GM19239 (cell line): Measurements from ENCODE around the gene TGFBRAP1.
"Not testable (repeated sequence)": the region's sequence is repeated elsewhere in the genome, so short reads cannot be mapped to it uniquely, and the experiment has no call there.

ENCODE experiments used
- DNase-seq: peaks from one replicate; pipeline ENCODE4 v3.0.0; 2011; ENCODE audit warnings: low spot score; ENCODE audit not compliant: insufficient read length
- FAIRE-seq: peaks from 2 replicates; lab custom pipeline; 2011; peaks lifted over from hg19 to GRCh38; lab: Jason Lieb, UNC

TGFBRAP1 gene

DNA sequence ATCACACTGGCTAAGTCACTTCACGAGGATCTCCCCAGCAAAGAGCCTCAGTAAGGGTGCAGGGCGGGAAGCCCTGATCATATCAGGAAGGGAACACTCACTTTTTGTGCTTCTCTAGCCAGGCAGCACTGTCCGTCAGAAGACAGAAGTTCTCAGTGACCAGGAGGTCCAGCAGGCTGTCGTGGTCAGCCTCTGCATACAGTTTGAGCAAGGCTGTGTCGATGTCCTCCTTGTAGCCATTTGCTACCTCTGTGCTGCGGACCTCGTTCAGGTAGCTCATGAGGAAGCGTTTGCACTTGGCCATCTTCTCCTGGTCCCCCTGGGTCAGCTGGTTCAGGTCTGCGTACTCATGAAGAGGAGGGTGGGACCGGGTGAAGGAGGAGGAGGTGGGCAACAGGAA, 49.3 kb downstream of the TGFBRAP1 start:
- DNase-seq (no peak), FAIRE-seq (no peak)

- no peak for DNase-seq
- no peak for FAIRE-seq
These were observed 50.4 kb downstream of the TGFBRAP1 start for GRCh38 chr2:105279126-105279525.

DNA sequence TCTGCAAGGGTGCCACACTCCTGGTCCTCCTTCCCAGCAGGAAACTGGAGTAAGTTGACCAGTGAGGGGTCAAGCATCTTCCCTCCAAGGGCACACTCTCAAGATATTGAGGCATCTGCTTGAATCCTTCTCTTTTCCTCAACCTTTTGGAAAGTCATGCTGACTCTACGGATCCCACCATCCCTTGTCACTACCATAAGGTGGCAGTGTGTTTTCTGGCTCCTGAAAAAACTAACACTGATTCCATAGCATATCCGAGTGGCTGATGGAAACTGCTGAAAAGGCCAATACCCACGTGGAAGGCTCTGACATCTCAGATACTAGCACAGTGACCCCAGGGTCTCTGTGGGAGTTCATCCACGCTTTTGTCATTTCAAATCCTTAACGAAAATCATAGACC, 50.9 kb downstream of the TGFBRAP1 start:
- FAIRE-seq (no peak), DNase-seq (no peak)

DNA sequence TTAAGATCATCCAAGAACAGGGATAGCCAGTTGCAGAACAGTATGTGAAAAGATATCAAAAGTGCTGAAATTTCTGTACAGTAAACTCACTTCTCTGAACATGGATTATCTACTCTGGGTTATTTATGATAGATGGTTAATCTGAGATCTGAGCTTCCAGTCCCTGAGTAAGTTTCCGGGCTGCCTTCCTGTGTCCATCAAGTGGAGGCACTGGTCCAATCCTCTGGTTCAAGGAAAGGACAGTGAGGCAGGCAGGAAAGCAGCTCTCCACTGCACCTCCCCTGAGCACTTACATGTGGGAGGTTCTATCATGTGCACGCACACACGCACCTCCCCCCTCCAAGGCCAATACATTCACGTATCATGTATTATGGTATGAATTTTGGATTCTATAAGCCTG, 55.5 kb downstream of the TGFBRAP1 start:
- FAIRE-seq (no peak), DNase-seq (no peak)

DNA sequence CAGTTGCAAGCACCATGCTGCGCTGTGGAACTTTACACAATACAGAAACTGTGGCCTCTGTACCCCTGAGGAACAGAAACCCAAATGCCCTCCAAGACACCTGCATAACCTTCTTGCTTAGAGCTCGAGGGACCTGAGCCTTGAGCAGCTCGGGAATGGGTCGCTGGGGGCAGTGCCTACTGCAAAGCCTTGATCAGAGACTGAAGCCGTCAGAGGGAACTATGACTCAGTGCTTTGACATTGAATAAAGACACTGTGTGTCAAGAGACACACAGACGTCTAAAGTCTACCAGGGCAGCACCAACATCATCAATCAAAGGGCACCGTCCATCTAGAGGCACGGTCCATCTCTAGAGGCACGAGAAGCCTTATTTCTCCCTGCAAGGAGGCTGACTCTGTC, 57.4 kb downstream of the TGFBRAP1 start:
- DNase-seq (no peak), FAIRE-seq (no peak)

DNA sequence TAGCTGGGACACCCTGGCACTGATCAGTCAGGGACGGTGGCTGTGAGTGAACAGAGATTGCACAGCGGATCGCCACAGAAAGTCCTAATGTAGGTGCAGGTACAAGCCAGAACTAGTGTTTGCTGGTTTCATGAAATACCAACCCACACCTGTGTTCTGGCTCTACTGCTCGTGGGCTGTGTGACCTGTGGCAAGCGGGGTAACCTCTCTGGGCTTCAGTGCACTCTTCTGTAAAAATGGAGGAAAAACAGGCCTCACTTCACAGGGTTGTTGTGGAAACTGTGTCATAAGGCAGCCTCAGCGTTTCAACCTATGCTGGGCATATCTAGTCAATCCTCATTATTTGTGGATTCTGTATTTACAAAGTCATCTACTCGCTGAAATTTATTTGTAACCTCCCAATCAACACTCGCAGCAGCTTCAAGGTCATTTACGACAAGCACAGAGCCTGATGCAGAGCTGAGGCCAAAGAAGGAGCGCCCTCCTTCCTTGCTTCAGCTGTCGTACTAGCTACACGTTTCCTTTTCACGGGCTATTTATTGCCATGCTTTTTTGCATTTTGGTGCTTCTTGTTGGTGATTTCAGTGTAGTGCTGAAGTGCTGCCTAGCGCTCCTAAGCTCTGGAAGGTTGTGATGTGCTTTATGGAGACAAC, 58.0 kb downstream of the TGFBRAP1 start:
- FAIRE-seq (no peak), DNase-seq (no peak)

GRCh38 chr2:105269426-105269825, 60.1 kb downstream of the TGFBRAP1 start:
- FAIRE-seq (no peak), DNase-seq (no peak)

DNA sequence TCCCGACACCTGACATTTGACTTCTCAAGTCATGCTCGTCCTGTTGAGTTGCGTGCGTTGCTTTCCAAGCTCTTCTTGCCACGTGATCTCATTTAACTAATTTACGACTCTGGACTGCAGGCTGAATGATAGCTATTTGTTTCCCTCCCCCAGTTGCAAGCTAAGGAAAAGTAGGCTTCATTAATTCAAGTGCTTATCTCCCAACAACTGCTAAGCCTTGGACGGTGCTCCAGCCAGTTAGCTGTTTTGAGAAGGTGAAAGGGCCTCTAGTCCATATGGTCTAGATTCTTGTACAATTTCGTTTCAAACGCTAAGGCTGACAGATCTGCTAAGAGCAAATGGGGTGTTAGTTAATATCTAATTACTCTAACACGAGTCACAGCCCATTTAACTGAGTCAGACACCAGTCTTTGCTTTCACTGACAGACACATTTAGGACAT, 66.9 kb downstream of the TGFBRAP1 start:
- no peak for FAIRE-seq
- DNase-seq, result no peak

DNA sequence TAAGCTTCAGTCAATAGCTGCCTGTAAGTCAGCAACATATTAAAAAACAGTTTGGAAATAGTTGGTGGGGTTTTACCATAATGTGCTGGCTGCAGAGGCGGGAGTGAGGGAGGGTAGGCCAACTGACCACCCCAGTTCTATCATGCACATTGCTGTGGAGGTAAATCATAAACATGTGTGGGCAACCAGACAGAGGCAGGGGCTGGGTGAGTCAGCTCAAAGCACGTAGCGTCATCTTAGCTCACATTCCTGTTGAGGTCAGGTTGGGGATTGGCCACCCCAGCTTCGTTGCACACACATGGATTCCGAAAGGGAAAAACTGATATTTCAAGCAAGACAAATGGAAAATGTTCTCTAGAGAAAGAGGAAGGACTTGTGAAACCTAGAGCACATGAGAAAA, 68.5 kb downstream of the TGFBRAP1 start:
- DNase-seq, result no peak
- no peak for FAIRE-seq

DNA sequence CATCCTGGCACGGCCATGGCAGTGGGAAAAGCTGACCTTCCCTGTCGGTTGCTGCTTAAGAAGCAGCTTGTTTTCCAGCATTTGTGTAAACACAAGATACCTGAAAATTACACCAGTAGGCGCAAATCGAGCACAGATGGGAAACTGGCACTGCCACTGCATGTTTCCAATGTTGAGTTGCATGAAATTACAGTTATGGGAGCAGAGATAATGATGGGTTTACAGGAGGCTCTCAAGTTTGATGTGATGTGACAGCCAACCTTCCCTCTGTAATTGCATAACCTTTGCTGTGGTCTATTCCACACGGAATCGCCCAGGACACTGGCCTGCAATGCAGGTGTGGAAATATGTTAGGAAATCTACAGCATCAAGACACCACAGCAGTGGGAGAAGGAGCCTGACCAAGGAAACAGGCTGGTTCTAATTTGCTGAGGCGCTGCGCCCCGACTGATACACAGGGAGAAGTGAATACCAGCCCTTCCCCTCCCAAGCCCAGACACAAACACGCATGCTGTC, 70.6 kb downstream of the TGFBRAP1 start:
- DNase-seq (no peak), FAIRE-seq (no peak)

DNA sequence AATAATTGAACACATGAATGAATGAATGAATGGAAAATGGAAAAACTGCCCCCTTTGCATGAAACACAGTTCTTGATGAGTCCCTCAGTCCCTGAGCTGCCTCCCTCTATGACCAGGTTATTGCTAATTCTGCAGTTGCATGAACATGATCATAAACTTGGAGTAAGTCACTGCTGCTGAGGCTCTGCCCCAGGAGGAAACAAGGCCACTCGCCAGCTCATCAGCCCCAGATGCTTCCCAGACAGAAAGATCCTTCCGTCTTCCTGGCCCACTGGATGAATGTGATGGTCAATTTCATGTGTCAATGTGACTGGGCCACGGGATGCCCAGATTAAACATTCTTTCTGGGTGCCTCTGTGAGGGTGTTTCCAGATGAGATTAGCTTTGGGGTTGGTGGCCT, 71.6 kb downstream of the TGFBRAP1 start:
- no peak for FAIRE-seq
- no peak for DNase-seq

DNA sequence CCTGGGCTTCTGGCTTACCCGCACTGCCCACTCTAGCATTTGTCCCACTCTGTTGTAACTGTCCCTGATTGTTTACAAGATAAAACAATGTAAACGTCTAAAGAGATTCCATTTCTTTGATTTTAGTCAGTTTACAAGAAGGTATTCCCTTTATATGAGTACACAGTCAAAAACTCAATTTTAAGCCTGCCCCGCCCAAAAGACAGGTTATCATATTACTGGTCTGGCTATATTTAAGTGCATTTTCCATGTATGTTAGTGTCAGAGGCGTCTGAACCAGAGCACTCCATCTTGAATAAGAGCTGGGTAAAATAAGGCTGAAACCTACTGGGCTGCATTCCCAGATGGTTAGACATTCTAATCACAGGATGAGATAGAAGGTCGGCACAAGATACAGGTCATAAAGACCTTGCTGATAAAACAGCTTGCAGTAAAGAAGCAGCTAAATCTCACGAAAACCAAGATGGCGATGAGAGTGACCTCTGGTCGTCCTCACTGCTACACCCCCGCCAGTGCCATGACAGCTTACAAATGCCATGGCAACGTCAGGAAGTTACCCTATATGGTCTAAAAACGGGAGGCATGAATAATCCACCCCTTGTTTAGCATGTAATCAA, 73.0 kb downstream of the TGFBRAP1 start:
- FAIRE-seq, result no peak
- no peak for DNase-seq

DNA sequence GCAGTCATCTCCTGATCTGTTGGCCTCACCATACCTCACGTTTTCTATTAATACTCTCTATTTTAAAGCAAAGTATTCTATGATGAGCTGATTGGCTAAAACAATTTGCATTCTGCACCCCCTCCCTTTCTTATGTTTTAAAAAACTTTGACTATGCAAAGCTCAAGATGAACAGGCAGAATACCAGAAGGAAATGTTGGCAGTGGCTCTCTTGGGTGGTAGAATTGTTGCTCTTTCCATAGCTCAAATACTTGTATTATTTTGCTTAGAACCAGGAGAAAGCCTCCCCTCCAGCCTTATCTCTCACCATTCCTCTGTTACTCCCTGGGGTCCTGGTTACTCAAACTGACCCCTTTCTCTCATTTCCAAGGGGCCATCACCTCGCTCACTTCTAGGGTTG, 73.6 kb downstream of the TGFBRAP1 start:
- FAIRE-seq (no peak), DNase-seq (no peak)

- no peak for DNase-seq
- FAIRE-seq, result no peak
These were observed 74.9 kb downstream of the TGFBRAP1 start for GRCh38 chr2:105254531-105255210.

- no peak for FAIRE-seq
- no peak for DNase-seq
These were observed 77.3 kb downstream of the TGFBRAP1 start for GRCh38 chr2:105252271-105252670.

- FAIRE-seq, result not testable (repeated sequence)
These were observed 78.4 kb downstream of the TGFBRAP1 start for GRCh38 chr2:105251016-105251648.

GRCh38 chr2:105249891-105250290, 79.6 kb downstream of the TGFBRAP1 start:
- FAIRE-seq (no peak), DNase-seq (no peak)

More at GRCh38 chr2:105251016-105251648, 78.4 kb downstream of the TGFBRAP1 start:
- DNase-seq, result not testable (repeated sequence)

DNA sequence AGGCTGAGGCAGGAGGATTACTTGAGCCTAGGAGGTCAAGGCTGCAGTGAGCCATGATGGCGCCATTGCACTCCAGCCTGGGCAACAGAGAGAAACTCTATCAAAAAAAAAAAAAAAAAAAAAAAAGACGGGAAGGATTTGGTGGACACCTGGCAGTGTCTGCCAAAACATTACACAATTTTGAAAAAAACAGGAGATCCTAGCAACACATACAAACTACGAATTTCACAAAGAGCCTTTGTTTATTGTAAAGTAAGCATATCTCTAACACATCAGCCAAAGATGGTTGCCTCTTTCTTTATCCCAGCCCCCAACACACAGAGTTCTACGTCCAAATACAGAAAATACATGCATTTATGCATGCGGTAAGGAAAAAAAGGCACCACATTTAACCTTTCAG, 80.4 kb downstream of the TGFBRAP1 start:
- FAIRE-seq (no peak), DNase-seq (no peak)

DNA sequence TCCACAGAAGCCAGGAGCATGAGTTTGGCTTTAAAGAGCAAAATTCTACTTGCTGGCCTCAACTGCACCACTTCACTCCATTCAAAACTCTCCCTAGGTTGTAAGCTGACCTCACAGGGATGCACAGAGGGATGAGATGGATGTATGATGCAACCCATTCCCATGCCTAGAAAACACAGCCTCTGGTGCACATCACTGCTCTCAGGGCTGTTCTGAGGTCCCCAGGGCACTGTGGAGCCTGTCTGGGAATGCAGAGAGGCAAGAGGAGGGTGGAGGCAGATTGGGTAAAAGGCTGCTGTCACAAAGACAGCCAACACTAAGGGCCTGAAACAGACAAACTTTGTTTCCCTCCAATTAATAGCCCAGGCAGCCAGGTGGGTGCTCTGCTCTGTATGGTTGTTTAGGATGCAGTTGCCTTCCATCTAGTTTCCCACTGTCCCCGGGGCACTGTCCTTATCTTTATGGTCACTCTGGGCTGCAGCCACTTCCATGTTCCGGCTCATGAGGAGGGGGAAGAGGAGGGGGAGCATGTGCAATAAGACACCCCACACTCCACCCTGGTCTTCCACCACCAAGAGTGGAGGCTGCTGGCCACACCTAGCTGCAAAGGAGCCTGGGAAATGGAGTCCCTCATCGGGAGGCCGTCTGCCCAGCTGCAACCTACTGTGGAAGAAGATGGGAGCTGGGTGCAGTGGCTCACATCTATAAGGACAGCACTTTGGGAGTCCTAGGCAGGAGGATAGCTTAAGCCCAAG, 81.0 kb downstream of the TGFBRAP1 start:
- no peak for FAIRE-seq
- no peak for DNase-seq

DNA sequence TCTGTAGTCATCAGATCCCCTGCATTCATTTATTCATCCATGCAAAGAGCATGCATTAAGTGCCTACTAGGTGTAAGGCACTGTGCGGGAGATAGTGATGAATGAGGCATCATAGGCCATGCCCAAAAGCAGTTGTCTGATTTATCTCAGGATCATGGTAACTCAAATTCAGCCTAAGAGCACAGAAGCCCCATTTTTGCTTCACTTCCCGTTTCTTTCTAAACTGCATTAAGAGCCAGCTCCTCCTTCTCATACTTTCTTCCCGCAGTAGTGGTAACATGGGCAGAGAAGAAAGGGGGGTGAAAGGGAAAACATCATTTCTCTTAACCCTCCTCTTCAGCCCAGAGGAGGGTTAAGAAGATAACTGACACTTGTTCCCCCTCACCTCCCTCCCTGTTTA, 85.1 kb downstream of the TGFBRAP1 start:
- no peak for FAIRE-seq
- DNase-seq, result no peak
